NCI-H524 (cell line): ENCODE results near the gene DUSP22.
"Not testable (repeated sequence)": the region's sequence is repeated elsewhere in the genome, so short reads cannot be mapped to it uniquely, and the experiment has no call there.

Source experiments
- DNase-seq, 2 experiments: peaks; one replicate each; lab custom pipeline; 2025; lab: John Stamatoyannopoulos, UW

DUSP22 gene

GRCh38 chr6:364609-365540 lies 72.6 kb downstream of the DUSP22 start:
- no peak for DNase-seq

GRCh38 chr6:365835-366234 lies 73.5 kb downstream of the DUSP22 start:
- DNase-seq = no peak

GRCh38 chr6:366389-367297 lies 74.4 kb downstream of the DUSP22 start:
- DNase-seq = no peak

GRCh38 chr6:367298-367794 lies 75.1 kb downstream of the DUSP22 start:
- no peak for DNase-seq

- DNase-seq = no peak
Observed at GRCh38 chr6:367891-368630, 75.8 kb downstream of the DUSP22 start.

- no peak for DNase-seq
Observed at GRCh38 chr6:369559-370431, 77.5 kb downstream of the DUSP22 start.

- no peak for DNase-seq
Observed at GRCh38 chr6:370555-370954, 78.3 kb downstream of the DUSP22 start.

- DNase-seq = not testable (repeated sequence)
Observed at GRCh38 chr6:371851-372250, 79.6 kb downstream of the DUSP22 start.

GRCh38 chr6:372336-372911 lies 80.1 kb downstream of the DUSP22 start:
- no peak for DNase-seq

GRCh38 chr6:373031-373430 lies 80.7 kb downstream of the DUSP22 start:
- no peak for DNase-seq

GRCh38 chr6:373773-374724 lies 81.8 kb downstream of the DUSP22 start:
- no peak for DNase-seq

- DNase-seq = no peak
Observed at GRCh38 chr6:374956-375355, 82.7 kb downstream of the DUSP22 start.

GRCh38 chr6:376827-377640 lies 84.7 kb downstream of the DUSP22 start:
- DNase-seq = no peak

GRCh38 chr6:377641-378020 lies 85.3 kb downstream of the DUSP22 start:
- not testable (repeated sequence) for DNase-seq

- DNase-seq = no peak
Observed at GRCh38 chr6:378090-378957, 86.0 kb downstream of the DUSP22 start.

GRCh38 chr6:378958-379409 lies 86.7 kb downstream of the DUSP22 start:
- no peak for DNase-seq

- DNase-seq = no peak
Observed at GRCh38 chr6:379410-380181, 87.3 kb downstream of the DUSP22 start.
